HCT116 (cell line): ENCODE data around the gene CFL1. TPM values are rescaled to one million over a fixed set of nuclear protein-coding genes. Genes with fewer than 3 reads are reported as not detected.

Source experiments
- ATAC-seq: fragments of 200-7000 bp; cut with Tn5 transposase; 2 replicates; pipeline ENCODE4 v1.9.1; 2020; ENCODE audit warnings: mild to moderate bottlenecking, moderate library complexity
- BruUV-seq: library from RNA; stranded (reverse); fragments of 400-500 nt; replicated peaks from 2 replicates; lab custom pipeline; 2021; lab: Mats Ljungman, UMichigan
- CTCF ChIA-PET: fragments of 300-600 bp; sonication (Branson Sonifier 250); formaldehyde crosslinking; loops from one replicate; lab custom pipeline; 2021; ENCODE audit warnings: antibody characterized with exemption; lab: Charles Lee
- POLR2A ChIA-PET: fragments of 300-600, 350-600 bp; sonication (Branson Sonifier 250); formaldehyde crosslinking; loops from one replicate; lab custom pipeline; 2021; ENCODE audit warnings: antibody characterized with exemption; lab: Charles Lee
- RAD21 ChIA-PET, 2 experiments: fragments of 300-600 bp; sonication (Branson Sonifier 250); formaldehyde crosslinking; loops; one replicate each; lab custom pipeline; 2023; ENCODE audit warnings: low total read pairs in 2 of 2; ENCODE audit not compliant: uncharacterized antibody in 2 of 2, unreplicated experiment in 2 of 2, low non-redundant PET in 1 of 2; lab: Charles Lee
- DNase-seq: peaks from one replicate; pipeline ENCODE4 v3.0.0-alpha.2; 2010; ENCODE audit warnings: low read depth, low spot score
- H2AFZ ChIP-seq: fragments of 200-600 bp; shearing (Covaris generic), sonication (generic); 2 replicates; pipeline ENCODE4 v1.6.1; 2017; ENCODE audit warnings: low read depth, mixed run types, mixed read lengths, antibody characterized with exemption, low read length; ENCODE audit not compliant: poor library complexity, severe bottlenecking
- H3K27ac ChIP-seq: 2 replicates; pipeline ENCODE4 v1.5.1; 2012; ENCODE audit warnings: low read depth, low read length
- H3K27me3 ChIP-seq: fragments of 200-600 bp; sonication (generic); 2 replicates; pipeline ENCODE4 v1.6.1; 2016; ENCODE audit warnings: mixed run types, low read length, mixed read lengths; ENCODE audit not compliant: insufficient read depth
- H3K36me3 ChIP-seq, 2 experiments: fragments of 200-500 bp in 1 of 2; fragments of 200-600 bp in 1 of 2; sonication (Bioruptor generic) in 1 of 2; sonication (generic) in 1 of 2; 2 replicates each; pipeline versions ENCODE4 v1.5.1 to v1.6.1; 2014 to 2016; ENCODE audit warnings: low read length in 2 of 2, inconsistent platforms in 1 of 2, mixed read lengths in 1 of 2, mixed run types in 1 of 2; ENCODE audit not compliant: insufficient read depth in 2 of 2, control insufficient read depth in 1 of 2
- H3K4me1 ChIP-seq, 2 experiments: fragments of 200-600 bp in 1 of 2; sonication (generic) in 1 of 2; 2 replicates each; pipeline versions ENCODE4 v1.5.1 to v1.6.1; 2012 to 2017; ENCODE audit warnings: low read length in 2 of 2, inconsistent platforms in 1 of 2, mild to moderate bottlenecking in 1 of 2, mixed read lengths in 1 of 2, mixed run types in 1 of 2, moderate library complexity in 1 of 2; ENCODE audit not compliant: insufficient read depth in 2 of 2, control insufficient read depth in 1 of 2
- H3K4me2 ChIP-seq: fragments of 200-600 bp; sonication (generic); 2 replicates; pipeline ENCODE4 v1.6.1; 2017; ENCODE audit warnings: mixed run types, low read length, mixed read lengths
- H3K4me3 ChIP-seq, 2 experiments: fragments of 200-600 bp in 1 of 2; sonication (generic) in 1 of 2; replicated peaks in 1 of 2; 2 replicates each; pipeline ENCODE4 v1.5.1; 2011 to 2016; ENCODE audit warnings: low read length in 2 of 2, control low read depth in 1 of 2, low read depth in 1 of 2, mild to moderate bottlenecking in 1 of 2, mixed read lengths in 1 of 2, mixed run types in 1 of 2
- H3K79me2 ChIP-seq: fragments of 200-600 bp; sonication (generic); 2 replicates; pipeline ENCODE4 v1.6.1; 2017; ENCODE audit warnings: mild to moderate bottlenecking, mixed run types, low read length, moderate library complexity, mixed read lengths; ENCODE audit not compliant: insufficient read depth
- H3K9ac ChIP-seq: fragments of 200-600 bp; sonication (generic); 2 replicates; pipeline ENCODE4 v1.6.1; 2016; ENCODE audit warnings: low read length, mixed read lengths
- H3K9me2 ChIP-seq: fragments of 200-600 bp; sonication (generic), shearing (Covaris generic); 2 replicates; pipeline ENCODE4 v1.6.1; 2017; ENCODE audit warnings: mixed run types, mild to moderate bottlenecking, moderate library complexity; ENCODE audit not compliant: insufficient read depth
- H3K9me3 ChIP-seq, 2 experiments: fragments of 200-500 bp in 1 of 2; fragments of 200-600 bp in 1 of 2; sonication (Bioruptor generic) in 1 of 2; sonication (generic) in 1 of 2; 2 replicates each; pipeline ENCODE4 v1.6.1; 2014 to 2017; ENCODE audit warnings: low read length in 2 of 2, mixed read lengths in 2 of 2, inconsistent platforms in 1 of 2, low read depth in 1 of 2, mild to moderate bottlenecking in 1 of 2, mixed run types in 1 of 2, moderate library complexity in 1 of 2; ENCODE audit not compliant: control insufficient read depth in 1 of 2, insufficient read depth in 1 of 2
- H4K20me1 ChIP-seq: fragments of 200-600 bp; sonication (generic), shearing (Covaris generic); 2 replicates; pipeline ENCODE4 v1.6.1; 2017; ENCODE audit warnings: mixed run types, mild to moderate bottlenecking, moderate library complexity; ENCODE audit not compliant: insufficient read depth
- ATF3 ChIP-seq: IDR thresholded peaks from 2 replicates; pipeline ENCODE4 v1.6.1; 2012
- CEBPB ChIP-seq: IDR thresholded peaks from 2 replicates; pipeline ENCODE4 v1.6.1; 2012; ENCODE audit warnings: low read depth
- EZH2 ChIP-seq: fragments of 200-600 bp; sonication (generic); IDR thresholded peaks from 2 replicates; pipeline ENCODE4 v1.6.1; 2017; ENCODE audit warnings: antibody characterized with exemption, mixed run types
- EZH2phosphoT487 ChIP-seq: fragments of 200-600 bp; IDR thresholded peaks from 2 replicates; pipeline ENCODE4 v1.6.1; 2018; ENCODE audit warnings: antibody characterized with exemption, borderline replicate concordance
- FOSL1 ChIP-seq: IDR thresholded peaks from 2 replicates; pipeline ENCODE4 v1.6.1; 2012; ENCODE audit warnings: low read depth
- JUND ChIP-seq: IDR thresholded peaks from 2 replicates; pipeline ENCODE4 v1.6.1; 2012
- POLR2A ChIP-seq: IDR thresholded peaks from 2 replicates; pipeline ENCODE4 v1.7.0; 2011; ENCODE audit warnings: borderline replicate concordance; ENCODE audit not compliant: insufficient read depth, insufficient read length; ENCODE audit errors: extremely low read depth
- POLR2AphosphoS5 ChIP-seq: IDR thresholded peaks from 2 replicates; pipeline ENCODE4 v1.6.1; 2011; ENCODE audit warnings: mild to moderate bottlenecking, low read depth, low read length, moderate library complexity
- RAD21 ChIP-seq: IDR thresholded peaks from 2 replicates; pipeline ENCODE4 v1.6.1; 2012; ENCODE audit warnings: low read depth, mild to moderate bottlenecking
- SRF ChIP-seq: IDR thresholded peaks from 2 replicates; pipeline ENCODE4 v1.6.1; 2012; ENCODE audit warnings: low read depth
- intact Hi-C: fragments of 100-400 bp; cut with micrococcal nuclease; formaldehyde crosslinking; loops from 2 replicates; pipeline ENCODE4 v1.10.0; 2022
- total RNA-seq: library from RNA; stranded (reverse); gene quantifications from one replicate; pipeline ENCODE4 v1.2.1, GENCODE V29; 2021; ENCODE audit not compliant: unreplicated experiment
- TF ChIP-seq, protein P1 (sequence below), 3 experiments: fragments of 200-600 bp in 1 of 3; sonication (generic) in 1 of 3; IDR thresholded peaks in 2 of 3; conservative IDR thresholded peaks in 1 of 3; 2 replicates each; pipeline ENCODE4 v1.5.1; 2012 to 2017; ENCODE audit warnings: low read depth in 2 of 3, low read length in 2 of 3, antibody characterized with exemption in 1 of 3, borderline replicate concordance in 1 of 3, control low read depth in 1 of 3, mild to moderate bottlenecking in 1 of 3, mixed read lengths in 1 of 3, mixed run types in 1 of 3, moderate library complexity in 1 of 3; ENCODE audit not compliant: insufficient read depth in 1 of 3

Gene CFL1
- total RNA-seq, 1 experiment from 2014 or later: 1,270 TPM

GRCh38 chr11:65867284-65868071 lies 9.5 kb upstream of the CFL1 start:
- no TSS peak for BruUV-seq
- ATAC-seq (no peak), DNase-seq (no peak)
- intact Hi-C loops: no loop called here
- Histone ChIP-seq H3K4me2 (no peak overlapping the region), H3K79me2 (peaks cover 4% of the 10 kb centered on the region; the same call in 1 of the 2 replicates), H3K9me2 (no peaks in the 10 kb centered on the region), H3K27ac (no peak overlapping the region), H4K20me1 (no peaks in the 10 kb centered on the region), H3K36me3 (peaks cover 7 to 13% of the 10 kb centered on the region in 2 experiments; a peak in 3 of 4 replicates), H3K27me3 (no peaks in the 10 kb centered on the region), H3K4me3 (no peak overlapping the region), H3K4me1 (no peaks in the 10 kb centered on the region), H2AFZ (no peak overlapping the region), H3K9ac (no peak overlapping the region), H3K9me3 (no peaks in the 10 kb centered on the region)
- ChIA-PET POLR2A (interaction anchor here (4.8 kb wide), 1 partner anchor 8 kb away, joined by 36 read pairs; the partner anchor contains the start of genes CFL1 and MUS81), CTCF (no interaction called here), RAD21 (no interaction called here)
- TF ChIP-seq JUND: no peak
- TF ChIP-seq RAD21: no peak
- TF ChIP-seq EZH2: no peak
- TF ChIP-seq, protein P1, sequence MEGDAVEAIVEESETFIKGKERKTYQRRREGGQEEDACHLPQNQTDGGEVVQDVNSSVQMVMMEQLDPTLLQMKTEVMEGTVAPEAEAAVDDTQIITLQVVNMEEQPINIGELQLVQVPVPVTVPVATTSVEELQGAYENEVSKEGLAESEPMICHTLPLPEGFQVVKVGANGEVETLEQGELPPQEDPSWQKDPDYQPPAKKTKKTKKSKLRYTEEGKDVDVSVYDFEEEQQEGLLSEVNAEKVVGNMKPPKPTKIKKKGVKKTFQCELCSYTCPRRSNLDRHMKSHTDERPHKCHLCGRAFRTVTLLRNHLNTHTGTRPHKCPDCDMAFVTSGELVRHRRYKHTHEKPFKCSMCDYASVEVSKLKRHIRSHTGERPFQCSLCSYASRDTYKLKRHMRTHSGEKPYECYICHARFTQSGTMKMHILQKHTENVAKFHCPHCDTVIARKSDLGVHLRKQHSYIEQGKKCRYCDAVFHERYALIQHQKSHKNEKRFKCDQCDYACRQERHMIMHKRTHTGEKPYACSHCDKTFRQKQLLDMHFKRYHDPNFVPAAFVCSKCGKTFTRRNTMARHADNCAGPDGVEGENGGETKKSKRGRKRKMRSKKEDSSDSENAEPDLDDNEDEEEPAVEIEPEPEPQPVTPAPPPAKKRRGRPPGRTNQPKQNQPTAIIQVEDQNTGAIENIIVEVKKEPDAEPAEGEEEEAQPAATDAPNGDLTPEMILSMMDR (IDR thresholded peaks at IDR 0.05 in 2 of 3, conservative IDR thresholded peaks at IDR 0.05 in 1 of 3; ENCODE audit: borderline replicate concordance in 1 of 3, insufficient read depth in 1 of 3, low read depth in 2 of 3, low read length in 2 of 3): no peak
- no peak for TF ChIP-seq EZH2phosphoT487
- TF ChIP-seq FOSL1: no peak
- TF ChIP-seq ATF3: no peak
- TF ChIP-seq POLR2AphosphoS5: no peak
- no peak for TF ChIP-seq CEBPB
- TF ChIP-seq SRF: no peak
- no peak for TF ChIP-seq POLR2A
